ENCODE data around the gene SYNE2. TPM values are rescaled to one million over a fixed set of nuclear protein-coding genes. Genes with fewer than 3 reads are reported as not detected.

SYNE2 gene
- total RNA-seq, 1 donor from 2014 or later, result 5.7 TPM

GRCh38 chr14:63877550-63877939 is 24.7 kb downstream of the SYNE2 start:
- peaks cover 10% of the 10 kb centered on the region for H3K4me1 ChIP-seq (ENCODE audit: insufficient read depth, low read length)
- H3K36me3 Mint-ChIP-seq (ENCODE audit: low read depth, unreplicated experiment), result no peaks in the 10 kb centered on the region
- TF ChIP-seq CTCF (IDR thresholded peaks at IDR 0.05; ENCODE audit: insufficient read depth, low read depth, low read length), result no peak
- TF ChIP-seq EZH2 (IDR thresholded peaks at IDR 0.05; ENCODE audit: insufficient read depth, low read length), result no peak
- H2AFZ ChIP-seq (ENCODE audit: low read depth, low read length), result no peak overlapping the region
- no peak overlapping the region for H3K27ac ChIP-seq (ENCODE audit: low read depth, low read length)
- no peak overlapping the region for H3K4me3 ChIP-seq (ENCODE audit: insufficient read depth, low read depth, low read length)
- DNase-seq (ENCODE audit: low read depth) (no peak), FAIRE-seq (no peak)
- H3K27ac Mint-ChIP-seq (ENCODE audit: unreplicated experiment), result no peak overlapping the region
- peaks cover 4% of the 10 kb centered on the region for H3K4me1 Mint-ChIP-seq (ENCODE audit: low read depth, unreplicated experiment)
- no peaks in the 10 kb centered on the region for H4K20me1 ChIP-seq (ENCODE audit: insufficient read depth, low read length)
- no peaks in the 10 kb centered on the region for H3K36me3 ChIP-seq (ENCODE audit: insufficient read depth, low read length)
- H3K9me3 Mint-ChIP-seq (ENCODE audit: unreplicated experiment), result no peaks in the 10 kb centered on the region
- no peaks in the 10 kb centered on the region for H3K27me3 Mint-ChIP-seq (ENCODE audit: low read depth, unreplicated experiment)
- no peak overlapping the region for H3K4me2 ChIP-seq (ENCODE audit: low read length)
- no peaks in the 10 kb centered on the region for H3K27me3 ChIP-seq (ENCODE audit: insufficient read depth, low read length)
- no peaks in the 10 kb centered on the region for H3K9me3 ChIP-seq (ENCODE audit: insufficient read depth, low read depth, low read length)
- H3K9ac ChIP-seq (ENCODE audit: low read length), result no peak overlapping the region
- no peak overlapping the region for H3K4me3 Mint-ChIP-seq (ENCODE audit: unreplicated experiment)
- no peaks in the 10 kb centered on the region for H3K79me2 ChIP-seq (ENCODE audit: insufficient read depth, low read length)

- H3K79me2 ChIP-seq (ENCODE audit: insufficient read depth, low read length), result no peaks in the 10 kb centered on the region
- no peaks in the 10 kb centered on the region for H3K36me3 Mint-ChIP-seq (ENCODE audit: low read depth, unreplicated experiment)
- no peak overlapping the region for H3K4me3 Mint-ChIP-seq (ENCODE audit: unreplicated experiment)
- H3K9ac ChIP-seq (ENCODE audit: low read length), result no peak overlapping the region
- no peaks in the 10 kb centered on the region for H3K36me3 ChIP-seq (ENCODE audit: insufficient read depth, low read length)
- H3K27ac ChIP-seq (ENCODE audit: low read depth, low read length), result no peak overlapping the region
- TF ChIP-seq EZH2 (IDR thresholded peaks at IDR 0.05; ENCODE audit: insufficient read depth, low read length) (no peak), CTCF (IDR thresholded peaks at IDR 0.05; ENCODE audit: insufficient read depth, low read depth, low read length) (no peak)
- H3K27ac Mint-ChIP-seq (ENCODE audit: unreplicated experiment), result no peak overlapping the region
- H3K4me2 ChIP-seq (ENCODE audit: low read length), result no peak overlapping the region
- peaks cover 4% of the 10 kb centered on the region for H3K4me1 Mint-ChIP-seq (ENCODE audit: low read depth, unreplicated experiment)
- FAIRE-seq (no peak), DNase-seq (ENCODE audit: low read depth) (no peak)
- H2AFZ ChIP-seq (ENCODE audit: low read depth, low read length), result no peak overlapping the region
- H3K9me3 ChIP-seq (ENCODE audit: insufficient read depth, low read depth, low read length), result no peaks in the 10 kb centered on the region
- H3K4me3 ChIP-seq (ENCODE audit: insufficient read depth, low read depth, low read length), result no peak overlapping the region
- H3K27me3 Mint-ChIP-seq (ENCODE audit: low read depth, unreplicated experiment), result no peaks in the 10 kb centered on the region
- no peaks in the 10 kb centered on the region for H3K9me3 Mint-ChIP-seq (ENCODE audit: unreplicated experiment)
- no peaks in the 10 kb centered on the region for H4K20me1 ChIP-seq (ENCODE audit: insufficient read depth, low read length)
- H3K4me1 ChIP-seq (ENCODE audit: insufficient read depth, low read length), result peaks cover 10% of the 10 kb centered on the region
- H3K27me3 ChIP-seq (ENCODE audit: insufficient read depth, low read length), result no peaks in the 10 kb centered on the region
Observed at GRCh38 chr14:63878052-63878451, 25.2 kb downstream of the SYNE2 start.

DNA sequence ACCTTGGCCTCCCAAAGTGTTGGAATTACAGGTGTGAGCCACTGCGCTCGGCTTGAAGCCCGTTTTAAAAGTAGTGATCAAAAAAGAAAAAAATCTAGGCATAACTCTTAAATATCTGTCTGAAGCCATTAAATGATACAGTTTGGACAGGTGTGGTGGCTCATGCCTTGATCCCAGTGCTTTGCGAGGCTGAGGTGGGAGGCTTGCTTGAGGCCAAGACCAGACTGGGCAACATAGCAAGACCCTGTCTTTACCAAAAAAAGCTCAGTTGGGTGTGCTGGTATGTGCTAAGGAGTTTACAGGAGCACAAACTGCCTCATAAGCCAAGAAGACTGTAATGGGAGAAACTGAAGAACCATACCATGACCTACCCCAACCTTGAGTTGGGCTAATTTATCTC is 26.0 kb downstream of the SYNE2 start:
- H3K9me3 Mint-ChIP-seq (ENCODE audit: unreplicated experiment), result no peaks in the 10 kb centered on the region
- H3K36me3 ChIP-seq (ENCODE audit: insufficient read depth, low read length), result no peaks in the 10 kb centered on the region
- no peaks in the 10 kb centered on the region for H3K27me3 ChIP-seq (ENCODE audit: insufficient read depth, low read length)
- H3K4me3 ChIP-seq (ENCODE audit: insufficient read depth, low read depth, low read length), result no peak overlapping the region
- H3K27ac Mint-ChIP-seq (ENCODE audit: unreplicated experiment), result no peak overlapping the region
- H3K4me1 ChIP-seq (ENCODE audit: insufficient read depth, low read length), result peaks cover 10% of the 10 kb centered on the region
- no peak overlapping the region for H2AFZ ChIP-seq (ENCODE audit: low read depth, low read length)
- FAIRE-seq (no peak), DNase-seq (ENCODE audit: low read depth) (no peak)
- TF ChIP-seq CTCF (IDR thresholded peaks at IDR 0.05; ENCODE audit: insufficient read depth, low read depth, low read length) (no peak), EZH2 (IDR thresholded peaks at IDR 0.05; ENCODE audit: insufficient read depth, low read length) (no peak)
- no peaks in the 10 kb centered on the region for H3K79me2 ChIP-seq (ENCODE audit: insufficient read depth, low read length)
- no peaks in the 10 kb centered on the region for H4K20me1 ChIP-seq (ENCODE audit: insufficient read depth, low read length)
- H3K9me3 ChIP-seq (ENCODE audit: insufficient read depth, low read depth, low read length), result no peaks in the 10 kb centered on the region
- no peak overlapping the region for H3K4me2 ChIP-seq (ENCODE audit: low read length)
- no peaks in the 10 kb centered on the region for H3K27me3 Mint-ChIP-seq (ENCODE audit: low read depth, unreplicated experiment)
- peaks cover 4% of the 10 kb centered on the region for H3K4me1 Mint-ChIP-seq (ENCODE audit: low read depth, unreplicated experiment)
- H3K36me3 Mint-ChIP-seq (ENCODE audit: low read depth, unreplicated experiment), result no peaks in the 10 kb centered on the region
- H3K4me3 Mint-ChIP-seq (ENCODE audit: unreplicated experiment), result no peak overlapping the region
- H3K27ac ChIP-seq (ENCODE audit: low read depth, low read length), result no peak overlapping the region
- no peak overlapping the region for H3K9ac ChIP-seq (ENCODE audit: low read length)

All from astrocyte (in vitro differentiated cells and primary cell).